Measurements from ENCODE around the gene EML5.

Gene EML5

GRCh38 chr14:88698651-88699050, 94.1 kb downstream of the EML5 start:
- no peak for DNase-seq

- DNase-seq: no peak
Observed at GRCh38 chr14:88695870-88696269, 96.9 kb downstream of the EML5 start.

- no peak for DNase-seq
Observed at GRCh38 chr14:88688386-88688785, 104.4 kb downstream of the EML5 start.

DNA sequence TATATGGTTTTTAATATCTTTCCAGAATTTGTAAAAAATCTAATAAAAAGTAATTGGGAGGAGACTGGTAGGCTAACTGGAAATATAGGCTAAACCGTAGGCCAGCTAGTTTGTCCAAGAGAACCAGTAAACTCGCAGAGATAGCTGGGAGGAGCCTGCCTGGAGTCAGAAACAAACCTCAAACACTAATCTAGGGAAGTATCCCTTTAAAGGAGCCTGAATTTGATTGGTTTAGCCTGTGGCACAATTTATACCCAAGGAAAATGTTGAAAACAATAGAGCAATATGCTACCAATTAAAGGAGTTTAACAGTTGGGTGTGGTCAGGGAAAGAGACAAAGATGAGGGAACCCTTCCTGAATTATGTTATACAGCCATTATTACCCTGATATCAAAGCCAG, 109.6 kb downstream of the EML5 start:
- no peak for DNase-seq

DNA sequence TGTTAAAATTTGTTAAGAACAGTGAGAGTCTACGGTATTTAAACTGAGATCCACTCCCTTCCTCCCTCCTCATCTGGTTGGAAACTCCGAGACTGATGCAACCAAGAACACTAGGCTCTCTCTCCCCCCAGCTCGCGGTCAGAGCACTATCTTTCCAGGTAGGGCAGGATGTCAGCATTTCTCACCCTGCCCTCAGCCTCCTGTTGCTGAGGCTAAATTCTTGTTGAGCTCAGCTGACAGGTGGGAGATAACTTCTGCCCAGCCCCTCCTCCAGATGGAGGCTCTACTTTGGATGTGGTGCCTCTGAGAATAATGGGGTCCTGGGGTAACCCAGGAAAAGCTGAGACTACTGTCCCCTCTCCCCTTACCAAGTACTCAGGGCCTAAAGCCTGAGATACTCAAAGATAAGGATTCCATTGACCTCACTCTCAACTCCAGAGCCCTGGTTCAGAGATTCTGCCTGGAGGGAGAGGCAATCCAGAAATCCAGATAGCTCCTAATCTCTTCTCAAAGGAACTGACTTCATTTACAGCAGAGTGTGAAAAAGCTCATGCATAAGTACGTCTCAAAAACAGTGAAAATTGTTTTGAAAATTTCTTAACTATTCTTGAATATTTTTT, 110.1 kb downstream of the EML5 start:
- no peak for DNase-seq

DNA sequence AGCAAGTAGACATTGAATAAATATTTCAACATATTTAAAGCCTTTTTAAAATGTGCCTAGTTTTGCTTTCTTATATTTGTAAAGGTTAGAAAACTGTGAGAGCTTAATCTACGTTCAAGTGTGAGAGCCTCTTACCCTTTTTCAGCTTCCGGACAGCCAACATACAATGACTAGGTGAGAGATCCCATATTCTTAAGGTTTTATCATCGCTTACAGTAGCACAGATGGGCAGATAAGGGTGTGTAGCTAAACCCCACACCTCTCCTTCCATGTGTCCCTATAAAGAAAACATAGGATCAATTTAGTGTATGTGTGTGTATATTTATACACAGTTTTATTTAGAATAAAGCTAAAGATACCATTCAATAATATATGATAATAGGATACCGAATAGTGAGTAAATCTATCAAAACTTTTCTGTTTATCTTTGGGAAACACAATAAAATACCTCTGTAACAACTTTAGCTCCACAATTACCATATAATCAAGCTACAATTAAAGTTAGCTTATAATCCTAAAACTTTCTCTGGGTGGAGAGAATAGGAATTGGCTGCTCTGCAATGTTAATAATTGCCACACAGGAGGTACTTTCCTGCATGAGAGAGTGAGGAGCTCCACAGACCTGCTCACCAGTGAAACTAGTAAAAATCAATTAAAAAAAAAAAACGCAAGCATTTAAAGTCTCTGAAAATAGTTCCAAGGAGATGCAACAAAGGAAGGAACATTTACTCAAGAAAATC, 110.8 kb downstream of the EML5 start:
- DNase-seq: no peak

DNA sequence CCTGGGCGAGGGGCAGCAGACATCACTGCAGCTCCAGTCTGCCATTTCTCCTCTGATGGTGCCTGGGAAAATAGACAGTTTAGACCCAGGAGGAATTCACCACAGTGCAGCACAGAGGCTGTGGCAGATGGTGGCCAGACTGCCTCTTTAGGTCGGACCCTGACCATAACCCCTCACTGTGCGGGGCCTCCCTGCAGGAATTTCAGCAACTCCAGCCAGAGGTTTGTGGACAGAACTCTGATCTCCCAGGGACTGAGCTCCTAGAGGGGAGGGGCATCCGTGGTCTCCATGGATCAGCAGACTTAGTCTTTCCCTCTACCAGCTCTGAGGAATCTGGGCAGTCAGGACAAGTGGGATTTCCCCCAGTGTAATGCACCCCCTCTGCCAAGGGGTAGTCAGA, 123.4 kb downstream of the EML5 start:
- no peak for DNase-seq

- DNase-seq: peak in 1 of 2 donors; percentile 23
Observed at GRCh38 chr14:88668448-88669116, 124.2 kb downstream of the EML5 start.

GRCh38 chr14:88667555-88668273, 125.0 kb downstream of the EML5 start:
- peak; percentile 59 to 86 for DNase-seq

GRCh38 chr14:88660056-88660455, 132.7 kb downstream of the EML5 start:
- no peak for DNase-seq

GRCh38 chr14:88639221-88639620, 153.5 kb downstream of the EML5 start:
- DNase-seq: no peak

DNA sequence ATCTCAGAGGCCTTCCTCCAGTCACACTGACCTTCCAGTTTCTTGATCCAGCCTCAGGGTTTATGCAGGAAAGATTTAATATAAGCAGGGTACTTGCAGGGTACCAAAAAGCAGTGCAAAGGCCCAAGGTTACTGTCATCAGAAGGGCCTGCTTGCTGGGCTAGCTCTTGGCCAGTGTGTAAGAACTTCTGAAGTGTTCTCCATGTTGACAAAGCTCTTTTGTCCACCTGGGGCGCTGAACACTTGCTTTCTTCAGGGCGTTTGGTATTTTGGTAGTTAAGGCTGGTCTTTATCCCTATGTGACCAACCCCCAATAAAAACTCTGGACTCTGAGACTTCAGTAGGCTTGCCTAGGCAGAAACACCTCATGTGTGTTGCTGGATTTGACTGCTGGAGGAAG, 160.2 kb downstream of the EML5 start:
- no peak for DNase-seq

GRCh38 chr14:88631091-88631490, 161.7 kb downstream of the EML5 start:
- DNase-seq: no peak

DNA sequence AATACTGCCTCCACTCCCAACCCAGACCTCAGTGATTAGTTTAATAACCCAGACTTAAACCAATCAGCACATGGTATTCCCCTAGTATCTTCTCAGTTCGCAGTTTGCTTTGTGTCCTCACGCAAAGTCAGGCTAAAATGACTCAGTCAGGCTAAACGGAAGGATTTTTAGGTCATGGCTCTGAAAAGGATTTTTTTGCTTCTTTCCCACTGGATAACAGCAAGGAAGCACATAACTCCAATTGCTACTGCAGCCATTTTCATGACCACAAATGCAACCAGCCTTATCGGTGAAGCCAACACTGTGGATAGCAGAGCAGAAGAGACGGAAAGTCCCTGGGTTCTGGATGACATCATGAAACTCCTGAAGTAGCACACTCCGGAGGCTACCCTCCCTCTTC, 162.2 kb downstream of the EML5 start:
- no peak for DNase-seq

DNA sequence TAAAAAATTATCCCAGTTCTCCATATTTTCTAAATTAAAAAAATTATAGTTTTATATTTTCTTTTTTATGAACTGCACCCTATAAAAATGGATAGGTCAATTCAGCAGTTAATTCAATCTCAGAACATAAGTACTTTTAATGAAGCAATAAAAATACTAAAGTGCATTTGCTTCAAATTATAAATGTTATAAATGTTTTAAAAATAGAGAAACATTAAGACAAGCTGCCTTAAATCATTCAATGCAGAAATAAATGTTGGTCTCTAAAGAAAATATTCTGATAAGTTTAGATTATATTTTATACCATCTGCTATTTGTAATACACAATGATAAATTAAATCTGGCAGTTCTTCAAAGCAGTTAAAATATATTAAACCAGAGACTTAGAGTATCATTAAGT, 164.3 kb downstream of the EML5 start:
- no peak for DNase-seq

GRCh38 chr14:88628033-88628432, 164.7 kb downstream of the EML5 start:
- no peak for DNase-seq

DNA sequence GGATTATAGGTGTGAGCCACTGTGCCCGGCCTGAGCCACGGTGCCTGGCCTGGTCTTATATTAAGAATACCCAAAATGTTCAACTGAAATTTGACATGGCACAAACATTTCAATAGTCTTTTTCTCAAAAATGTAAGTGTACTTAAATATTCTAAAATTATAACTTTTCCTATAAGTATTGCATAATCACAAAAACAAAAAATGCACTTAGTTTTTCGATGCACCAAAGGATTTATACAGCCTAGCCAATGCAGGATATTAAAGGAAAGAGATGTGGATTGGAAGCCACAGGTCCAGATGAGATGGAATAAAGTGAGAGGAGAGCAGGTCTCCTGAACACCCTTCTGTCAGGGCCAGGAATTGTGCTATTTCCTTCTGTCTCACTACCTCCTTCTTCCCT, 167.1 kb downstream of the EML5 start:
- no peak for DNase-seq

DNA sequence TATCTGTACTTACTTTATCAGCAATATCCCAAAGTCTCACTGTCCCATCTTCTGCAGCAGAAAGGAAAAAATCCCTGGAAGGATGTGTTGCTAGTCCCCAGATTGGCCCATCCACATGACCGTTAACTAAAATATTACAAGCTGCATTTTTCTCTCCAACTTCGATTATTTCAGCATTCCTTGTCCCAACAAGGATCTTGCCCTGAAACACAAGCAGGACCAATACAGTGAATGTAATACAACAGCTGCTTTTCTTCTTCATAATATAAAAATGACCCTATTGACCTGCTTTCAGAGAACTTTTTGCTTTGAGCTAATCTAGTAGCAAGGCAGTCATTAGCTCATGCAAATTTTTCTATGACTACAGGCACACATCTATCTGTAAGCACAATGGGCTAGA, 171.7 kb downstream of the EML5 start:
- no peak for DNase-seq

- no peak for DNase-seq
Observed at GRCh38 chr14:88618476-88618875, 174.3 kb downstream of the EML5 start.

- no peak for DNase-seq
Observed at GRCh38 chr14:88617479-88617878, 175.3 kb downstream of the EML5 start.

- no peak for DNase-seq
Observed at GRCh38 chr14:88616697-88617096, 176.1 kb downstream of the EML5 start.

DNA sequence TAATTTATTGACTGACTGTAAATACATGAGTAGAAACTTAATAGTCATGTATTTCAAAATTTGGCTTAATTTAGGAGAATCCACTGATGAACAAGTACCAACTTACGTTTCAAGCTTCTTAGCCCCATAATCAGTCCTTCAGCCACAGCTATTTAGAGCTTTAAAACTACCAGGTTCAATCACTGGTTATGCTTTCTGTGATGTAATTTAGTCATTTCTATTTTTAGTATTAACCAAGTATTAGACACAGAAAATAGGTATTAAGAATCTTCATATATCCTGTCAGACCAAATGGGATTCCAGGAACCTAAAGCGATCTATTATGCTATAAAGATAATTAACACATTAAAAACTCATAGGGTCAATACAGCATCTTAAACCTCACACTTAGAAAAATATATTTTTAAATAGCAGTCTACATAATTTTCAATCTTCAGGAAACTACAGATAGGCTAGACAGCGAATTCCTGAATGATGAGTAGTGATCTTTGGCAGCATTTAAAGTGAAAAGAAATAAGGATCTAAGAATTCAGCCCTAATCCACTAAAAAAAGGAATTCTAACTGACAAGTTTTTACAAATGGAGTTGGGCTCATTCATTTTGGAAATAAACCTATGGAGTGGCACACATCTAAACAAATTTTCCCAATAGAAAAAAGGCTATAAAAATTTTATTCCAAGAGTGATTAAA, 178.4 kb downstream of the EML5 start:
- no peak for DNase-seq

DNA sequence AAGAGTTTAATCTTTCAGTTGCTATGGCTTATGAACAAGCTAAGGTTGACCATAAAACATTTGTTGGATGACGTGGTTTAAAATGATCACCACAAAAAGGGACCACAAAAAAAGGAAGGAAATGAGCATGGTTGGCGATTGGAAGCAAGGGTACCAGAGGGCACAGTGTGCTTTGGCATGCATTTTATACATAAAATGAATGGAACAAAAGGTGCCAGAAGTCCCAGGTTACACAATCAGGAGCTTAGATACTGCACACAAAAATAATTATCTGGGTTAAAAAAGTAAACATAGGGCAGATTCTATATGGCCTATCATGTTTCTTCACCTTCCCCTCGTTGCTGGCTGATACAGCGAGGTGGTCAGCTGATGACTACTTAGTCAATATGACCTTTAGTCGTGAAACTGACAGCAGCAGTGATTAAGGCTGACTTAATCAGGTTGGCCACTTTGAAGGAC, 179.2 kb downstream of the EML5 start:
- DNase-seq: no peak
